Heart left ventricle (tissue), 16 donors: Measurements from ENCODE around the gene TMEM156. TPM values are rescaled to one million over a fixed set of nuclear protein-coding genes. Genes with fewer than 3 reads are reported as not detected.

Experiments
- ATAC-seq, 4 donors: fragments of 200-7000 bp; cut with Tn5 transposase; one replicate each; pipeline ENCODE4 v1.9.1; 2020 to 2022; ENCODE audit warnings: moderate library complexity in 4 of 4, mild to moderate bottlenecking in 3 of 4, moderate number of reproducible peaks in 1 of 4
- DNase-seq, 5 donors: peaks; one replicate each; pipeline ENCODE4 v3.0.0-alpha.2; 2020
- H3K27ac ChIP-seq, 12 donors: fragments of 200-600 bp; sonication (generic) in 4 of 12; one replicate each; pipeline versions ENCODE4 v1.5.0 to v1.8.0; 2016 to 2022; ENCODE audit warnings: mild to moderate bottlenecking in 2 of 12
- H3K27me3 ChIP-seq, 9 donors: fragments of 200-600 bp; sonication (generic) in 2 of 9; one replicate each; pipeline versions ENCODE4 v1.5.1 to v1.8.0; 2016 to 2022; ENCODE audit warnings: mild to moderate bottlenecking in 3 of 9
- H3K36me3 ChIP-seq, 9 donors: fragments of 200-600 bp; sonication (generic) in 2 of 9; one replicate each; pipeline versions ENCODE4 v1.5.0 to v1.8.0; 2018 to 2022; ENCODE audit warnings: mild to moderate bottlenecking in 2 of 9
- H3K4me1 ChIP-seq, 12 donors: fragments of 200-600 bp; sonication (generic) in 4 of 12; one replicate each; pipeline versions ENCODE4 v1.5.0 to v1.8.0; 2016 to 2022; ENCODE audit warnings: mild to moderate bottlenecking in 3 of 12
- H3K4me3 ChIP-seq, 12 donors: fragments of 200-600 bp; sonication (generic) in 4 of 12; one replicate each; pipeline versions ENCODE4 v1.5.0 to v1.8.0; 2017 to 2022; ENCODE audit warnings: mild to moderate bottlenecking in 9 of 12, moderate library complexity in 4 of 12
- H3K9me3 ChIP-seq, 12 donors: fragments of 200-600 bp; sonication (generic) in 4 of 12; one replicate each; pipeline versions ENCODE4 v1.5.0 to v1.8.0; 2016 to 2022; ENCODE audit warnings: mild to moderate bottlenecking in 1 of 12
- CTCF ChIP-seq, 12 donors: fragments of 200-600 bp; sonication (generic) in 4 of 12; IDR thresholded peaks; one replicate each; pipeline versions ENCODE4 v1.5.0 to v1.8.0; 2018 to 2022; ENCODE audit warnings: antibody characterized with exemption in 12 of 12, mild to moderate bottlenecking in 5 of 12
- POLR2A ChIP-seq, 2 donors: fragments of 450-650 bp; IDR thresholded peaks; one replicate each; pipeline ENCODE4 v1.6.1; 2017; ENCODE audit warnings: antibody characterized with exemption in 2 of 2, mild to moderate bottlenecking in 2 of 2, moderate library complexity in 2 of 2
- WGBS, 4 donors: extraction: QIAGEN DNeasy Blood & Tissue Kit in 2 of 4; methylation state at CpG; one replicate each; pipeline versions ENCODE4 v1.1.5 to v1.1.7; 2013 to 2018; 5-methylcytosine and 5-hydroxymethylcytosine counted together
- intact Hi-C, 10 donors: fragments of 100-400 bp; cut with DNase I; formaldehyde crosslinking; loops; one replicate each; pipeline versions ENCODE4 v1.11.1 to v1.14.2; 2022
- polyA plus RNA-seq, 2 donors: library from polyadenylated mRNA; stranded (reverse); fragments of 200-250 nt; gene quantifications; one replicate each; pipeline ENCODE4 v1.2.3, GENCODE V29; 2013
- total RNA-seq, 9 donors: library from RNA; depleted of rRNA in 2 of 9; stranded (reverse); fragments of >200 nt in 2 of 9; fragmentation: NEBNext Ultra II Directional in 3 of 9; extraction: Animal tissue kit (Norgen Biotek cat#: 25700) in 3 of 9; gene quantifications; one replicate each; pipeline versions ENCODE4 v1.1.0 to v1.2.4, GENCODE V29; 2016 to 2023
- donor health status: ischemic (EF 13 %, LVEDD 7.1; RV severe dilation, severe dysfunction).
- donor health status: healthy with polysubstance abuse.
- donor health status: DM: no; HTN: yes; CAD: no.
- donor health status: DM: no; HTN: no; CAD: no.
- donor health status: ischemic (EF 25% LVEDD 6.9; RV normal size, moderate dysfunction).
- donor health status: ischemic (EF 25% LVEDD 5.7; RV mildly dilated, moderate dysfunction).
- donor health status: healthy.
- donor health status: DM: yes; HTN: yes; CAD: no.
- donor health status: ischemic (EF 35%, LVEDD 5.7; RV mildly dilated, moderate dysfunction).
- donor health status: nonischemic (EF 11% LVEDD 7.7; RV severe dilation, severe dysfunction).
- donor health status: DM: yes; HTN: yes; CAD: no.
- donor health status: PGD.
- donor health status: ischemic (EF 29% LVEDD 5.4; RV normal size, mild dysfunction).
- donor health status: nonischemic (EF 23%, LVEDD 6.1; RV moderate dilation, normal function).

The TMEM156 gene
- total and polyA plus RNA-seq, 11 donors, result 0.06 to 2.3 (median 0.14) TPM; not detected in 8

- Histone ChIP-seq H3K9me3 (no peaks in the 10 kb centered on the region), H3K4me1 (no peaks in the 10 kb centered on the region), H3K27ac (no peak overlapping the region), H3K36me3 (no peaks in the 10 kb centered on the region), H3K4me3 (no peak overlapping the region), H3K27me3 (no peaks in the 10 kb centered on the region)
- intact Hi-C loops, result no loop called here
- TF ChIP-seq POLR2A (IDR thresholded peaks at IDR 0.05), result no peak
- TF ChIP-seq CTCF (IDR thresholded peaks at IDR 0.05), result no peak
- no peak for ATAC-seq
- no peak for DNase-seq
Measured at GRCh38 chr4:38954727-38955126, 77.5 kb downstream of the TMEM156 start.

GRCh38 chr4:38952017-38952416 is 80.2 kb downstream of the TMEM156 start:
- Histone ChIP-seq H3K4me3 (no peak overlapping the region), H3K4me1 (peaks cover 0 to 14% (median 0%) of the 10 kb centered on the region in 12 donors), H3K27ac (no peak overlapping the region), H3K27me3 (no peaks in the 10 kb centered on the region), H3K9me3 (no peaks in the 10 kb centered on the region), H3K36me3 (no peaks in the 10 kb centered on the region)
- 0 to 97% (median 67%) methylated on average over 1 of the region's 1 CpG for WGBS, 4 donors
- intact Hi-C loops, result loop anchor here in 1 of 10 donors (2.0 kb wide), 1 partner anchor 57 kb away; no protein-coding TSS in a partner anchor
- no peak for TF ChIP-seq POLR2A (IDR thresholded peaks at IDR 0.05)
- TF ChIP-seq CTCF (IDR thresholded peaks at IDR 0.05), result no peak
- DNase-seq, result no peak
- no peak for ATAC-seq

GRCh38 chr4:38951598-38951997 is 80.6 kb downstream of the TMEM156 start:
- no peak overlapping the region for H3K27ac ChIP-seq
- DNase-seq (no peak), ATAC-seq (no peak)
- H3K36me3 ChIP-seq, result no peaks in the 10 kb centered on the region
- WGBS, 4 donors, result 75 to 86% (median 80%) methylated on average over 2 of the region's 2 CpGs
- intact Hi-C loops, result no loop called here
- no peaks in the 10 kb centered on the region for H3K9me3 ChIP-seq
- H3K4me3 ChIP-seq, result no peak overlapping the region
- peaks cover 0 to 14% (median 0%) of the 10 kb centered on the region in 12 donors for H3K4me1 ChIP-seq
- TF ChIP-seq CTCF (IDR thresholded peaks at IDR 0.05) (no peak), POLR2A (IDR thresholded peaks at IDR 0.05) (no peak)
- no peaks in the 10 kb centered on the region for H3K27me3 ChIP-seq

GRCh38 chr4:38950734-38951133 is 81.5 kb downstream of the TMEM156 start:
- 63 to 71% (median 67%) methylated on average over 6 of the region's 6 CpGs for WGBS, 4 donors

More at GRCh38 chr4:38950734-38951133, 81.5 kb downstream of the TMEM156 start:
- Histone ChIP-seq H3K27me3 (no peaks in the 10 kb centered on the region), H3K9me3 (no peaks in the 10 kb centered on the region), H3K36me3 (peaks cover 0 to 6% (median 0%) of the 10 kb centered on the region in 9 donors), H3K27ac (no peak overlapping the region), H3K4me3 (no peak overlapping the region), H3K4me1 (peaks cover 0 to 14% (median 0%) of the 10 kb centered on the region in 12 donors)
- intact Hi-C loops, result no loop called here
- ATAC-seq (no peak), DNase-seq (no peak)
- TF ChIP-seq CTCF (IDR thresholded peaks at IDR 0.05) (no peak), POLR2A (IDR thresholded peaks at IDR 0.05) (no peak)
